ENCODE data around the gene PEPD. TPM values are rescaled to one million over a fixed set of nuclear protein-coding genes. Genes with fewer than 3 reads are reported as not detected.

The PEPD gene
- total RNA-seq, 1 donor from 2014 or later, result 15.0 TPM

- Mint-ChIP-seq H3K4me3 (no peak overlapping the region), H3K27ac (no peak overlapping the region), H3K36me3 (ENCODE audit: low read depth) (no peaks in the 10 kb centered on the region), H3K9me3 (no peaks in the 10 kb centered on the region), H3K4me1 (ENCODE audit: low read depth) (no peaks in the 10 kb centered on the region), H3K27me3 (ENCODE audit: insufficient read depth) (no peaks in the 10 kb centered on the region)
- no peak for DNase-seq (ENCODE audit: low spot score)
- intact Hi-C loops (cut with micrococcal nuclease), result no loop called here
Observed at GRCh38 chr19:33390908-33391630, 130.5 kb downstream of the PEPD start.

GRCh38 chr19:33390101-33390907, 131.3 kb downstream of the PEPD start:
- no peaks in the 10 kb centered on the region for H3K36me3 Mint-ChIP-seq (ENCODE audit: low read depth)
- H3K4me1 Mint-ChIP-seq (ENCODE audit: low read depth), result no peaks in the 10 kb centered on the region
- H3K27me3 Mint-ChIP-seq (ENCODE audit: insufficient read depth), result no peaks in the 10 kb centered on the region
- no peak for DNase-seq (ENCODE audit: low spot score)
- no peak overlapping the region for H3K27ac Mint-ChIP-seq
- H3K9me3 Mint-ChIP-seq, result no peaks in the 10 kb centered on the region
- intact Hi-C loops (cut with micrococcal nuclease), result no loop called here
- no peak overlapping the region for H3K4me3 Mint-ChIP-seq

GRCh38 chr19:33389421-33390100, 132.0 kb downstream of the PEPD start:
- H3K4me1 Mint-ChIP-seq (ENCODE audit: low read depth), result no peaks in the 10 kb centered on the region
- no peaks in the 10 kb centered on the region for H3K27me3 Mint-ChIP-seq (ENCODE audit: insufficient read depth)
- intact Hi-C loops (cut with micrococcal nuclease), result no loop called here
- no peak overlapping the region for H3K4me3 Mint-ChIP-seq
- no peaks in the 10 kb centered on the region for H3K9me3 Mint-ChIP-seq
- no peak overlapping the region for H3K27ac Mint-ChIP-seq
- no peak for DNase-seq (ENCODE audit: low spot score)
- H3K36me3 Mint-ChIP-seq (ENCODE audit: low read depth), result no peaks in the 10 kb centered on the region

- H3K4me3 Mint-ChIP-seq, result no peak overlapping the region
- peaks cover 3% of the 10 kb centered on the region for H3K36me3 Mint-ChIP-seq (ENCODE audit: low read depth)
- no peak for DNase-seq (ENCODE audit: low spot score)
Observed at GRCh38 chr19:33388725-33389420, 132.7 kb downstream of the PEPD start.

GRCh38 chr19:33388231-33388724, 133.3 kb downstream of the PEPD start:
- Mint-ChIP-seq H3K27me3 (ENCODE audit: insufficient read depth) (no peaks in the 10 kb centered on the region), H3K4me3 (no peak overlapping the region), H3K27ac (no peak overlapping the region), H3K9me3 (no peaks in the 10 kb centered on the region), H3K36me3 (ENCODE audit: low read depth) (peaks cover 6% of the 10 kb centered on the region), H3K4me1 (ENCODE audit: low read depth) (peaks cover 5% of the 10 kb centered on the region)
- intact Hi-C loops (cut with micrococcal nuclease), result no loop called here
- no peak for DNase-seq (ENCODE audit: low spot score)

More at GRCh38 chr19:33388725-33389420, 132.7 kb downstream of the PEPD start:
- no peaks in the 10 kb centered on the region for H3K9me3 Mint-ChIP-seq
- no peaks in the 10 kb centered on the region for H3K27me3 Mint-ChIP-seq (ENCODE audit: insufficient read depth)
- H3K27ac Mint-ChIP-seq, result no peak overlapping the region
- H3K4me1 Mint-ChIP-seq (ENCODE audit: low read depth), result peaks cover 4% of the 10 kb centered on the region
- intact Hi-C loops (cut with micrococcal nuclease), result no loop called here

GRCh38 chr19:33387351-33388230, 134.0 kb downstream of the PEPD start:
- Mint-ChIP-seq H3K36me3 (ENCODE audit: low read depth) (peaks cover 6% of the 10 kb centered on the region), H3K27me3 (ENCODE audit: insufficient read depth) (no peaks in the 10 kb centered on the region), H3K27ac (no peak overlapping the region), H3K9me3 (no peaks in the 10 kb centered on the region), H3K4me1 (ENCODE audit: low read depth) (peaks cover 5% of the 10 kb centered on the region), H3K4me3 (no peak overlapping the region)
- DNase-seq (ENCODE audit: low spot score), result no peak
- intact Hi-C loops (cut with micrococcal nuclease), result no loop called here

- no peak overlapping the region for H3K4me3 Mint-ChIP-seq
- H3K27me3 Mint-ChIP-seq (ENCODE audit: insufficient read depth), result no peaks in the 10 kb centered on the region
- peaks cover 5% of the 10 kb centered on the region for H3K4me1 Mint-ChIP-seq (ENCODE audit: low read depth)
- H3K9me3 Mint-ChIP-seq, result no peaks in the 10 kb centered on the region
- intact Hi-C loops (cut with micrococcal nuclease), result no loop called here
- no peak for DNase-seq (ENCODE audit: low spot score)
- H3K27ac Mint-ChIP-seq, result no peak overlapping the region
- peaks cover 13% of the 10 kb centered on the region for H3K36me3 Mint-ChIP-seq (ENCODE audit: low read depth)
Observed at GRCh38 chr19:33386361-33386858, 135.2 kb downstream of the PEPD start.

GRCh38 chr19:33385956-33386355, 135.6 kb downstream of the PEPD start:
- H3K27ac Mint-ChIP-seq, result no peak overlapping the region
- peaks cover 15% of the 10 kb centered on the region for H3K36me3 Mint-ChIP-seq (ENCODE audit: low read depth)
- no peak overlapping the region for H3K4me3 Mint-ChIP-seq
- intact Hi-C loops (cut with micrococcal nuclease), result no loop called here
- no peaks in the 10 kb centered on the region for H3K27me3 Mint-ChIP-seq (ENCODE audit: insufficient read depth)
- H3K4me1 Mint-ChIP-seq (ENCODE audit: low read depth), result peaks cover 5% of the 10 kb centered on the region
- H3K9me3 Mint-ChIP-seq, result no peaks in the 10 kb centered on the region
- no peak for DNase-seq (ENCODE audit: low spot score)

- peaks cover 17% of the 10 kb centered on the region for H3K36me3 Mint-ChIP-seq (ENCODE audit: low read depth)
- H3K27me3 Mint-ChIP-seq (ENCODE audit: insufficient read depth), result no peaks in the 10 kb centered on the region
- peaks cover 5% of the 10 kb centered on the region for H3K4me1 Mint-ChIP-seq (ENCODE audit: low read depth)
- H3K27ac Mint-ChIP-seq, result no peak overlapping the region
- DNase-seq (ENCODE audit: low spot score), result no peak
- H3K9me3 Mint-ChIP-seq, result no peaks in the 10 kb centered on the region
- no peak overlapping the region for H3K4me3 Mint-ChIP-seq
- intact Hi-C loops (cut with micrococcal nuclease), result no loop called here
Observed at GRCh38 chr19:33384983-33385382, 136.6 kb downstream of the PEPD start.

- no peaks in the 10 kb centered on the region for H3K27me3 Mint-ChIP-seq (ENCODE audit: insufficient read depth)
- H3K4me1 Mint-ChIP-seq (ENCODE audit: low read depth), result peaks cover 5% of the 10 kb centered on the region
- no peak for DNase-seq (ENCODE audit: low spot score)
- H3K27ac Mint-ChIP-seq, result no peak overlapping the region
- intact Hi-C loops (cut with micrococcal nuclease), result no loop called here
- no peaks in the 10 kb centered on the region for H3K9me3 Mint-ChIP-seq
- peaks cover 23% of the 10 kb centered on the region for H3K36me3 Mint-ChIP-seq (ENCODE audit: low read depth)
- H3K4me3 Mint-ChIP-seq, result no peak overlapping the region
Observed at GRCh38 chr19:33383720-33384292, 137.8 kb downstream of the PEPD start.

- Mint-ChIP-seq H3K27ac (no peak overlapping the region), H3K36me3 (ENCODE audit: low read depth) (peaks cover 23% of the 10 kb centered on the region), H3K4me3 (no peak overlapping the region), H3K9me3 (no peaks in the 10 kb centered on the region), H3K27me3 (ENCODE audit: insufficient read depth) (no peaks in the 10 kb centered on the region), H3K4me1 (ENCODE audit: low read depth) (peaks cover 5% of the 10 kb centered on the region)
- intact Hi-C loops (cut with micrococcal nuclease), result no loop called here
- DNase-seq (ENCODE audit: low spot score), result no peak
Observed at GRCh38 chr19:33382982-33383381, 138.6 kb downstream of the PEPD start.
